WI38 (cell line): ENCODE data around the gene LRRC3B.

ENCODE experiments used
- H3K4me3 ChIP-seq: 2 replicates; pipeline ENCODE4 v1.5.1; 2011; ENCODE audit warnings: low read depth, mild to moderate bottlenecking, control low read depth, low read length
- CTCF ChIP-seq: IDR thresholded peaks from 2 replicates; pipeline ENCODE4 v1.5.1; 2012; ENCODE audit warnings: low read depth, mild to moderate bottlenecking, control low read depth, low read length

LRRC3B gene

GRCh38 chr3:26708501-26708900, 85.9 kb downstream of the LRRC3B start:
- H3K4me3 ChIP-seq: no peak overlapping the region
- no peak for TF ChIP-seq CTCF

- TF ChIP-seq CTCF: no peak
- H3K4me3 ChIP-seq: no peak overlapping the region
Observed at GRCh38 chr3:26712211-26713026, 89.8 kb downstream of the LRRC3B start.

- no peak overlapping the region for H3K4me3 ChIP-seq
- TF ChIP-seq CTCF: no peak
Observed at GRCh38 chr3:26713091-26713490, 90.5 kb downstream of the LRRC3B start.

- H3K4me3 ChIP-seq: no peak overlapping the region
- no peak for TF ChIP-seq CTCF
Observed at GRCh38 chr3:26714485-26714884, 91.9 kb downstream of the LRRC3B start.

- no peak overlapping the region for H3K4me3 ChIP-seq
- TF ChIP-seq CTCF: no peak
Observed at GRCh38 chr3:26715431-26715830, 92.9 kb downstream of the LRRC3B start.

GRCh38 chr3:26718315-26718714, 95.7 kb downstream of the LRRC3B start:
- H3K4me3 ChIP-seq: no peak overlapping the region
- TF ChIP-seq CTCF: no peak

- no peak overlapping the region for H3K4me3 ChIP-seq
- TF ChIP-seq CTCF: no peak
Observed at GRCh38 chr3:26719134-26719533, 96.6 kb downstream of the LRRC3B start.
